Amniotic epithelial cell (primary cell): ENCODE measurements around the gene CATSPERB.
"Not testable (repeated sequence)": the region's sequence is repeated elsewhere in the genome, so short reads cannot be mapped to it uniquely, and the experiment has no call there.

ENCODE experiments used
- DNase-seq: peaks from one replicate; pipeline ENCODE4 v3.0.0-alpha.2; 2010; ENCODE audit warnings: low read depth

Gene CATSPERB

GRCh38 chr14:91669867-91670266 lies 62.0 kb downstream of the CATSPERB start:
- no peak for DNase-seq

- DNase-seq: not testable (repeated sequence)
These were observed 64.8 kb downstream of the CATSPERB start for GRCh38 chr14:91667101-91667500.

GRCh38 chr14:91660790-91661189 lies 71.1 kb downstream of the CATSPERB start:
- no peak for DNase-seq

GRCh38 chr14:91654836-91655235 lies 77.0 kb downstream of the CATSPERB start:
- no peak for DNase-seq

- no peak for DNase-seq
These were observed 78.4 kb downstream of the CATSPERB start for GRCh38 chr14:91653451-91653850.

- DNase-seq: no peak
These were observed 82.0 kb downstream of the CATSPERB start for GRCh38 chr14:91649930-91650329.

- DNase-seq: no peak
These were observed 84.0 kb downstream of the CATSPERB start for GRCh38 chr14:91647856-91648255.

- DNase-seq: no peak
These were observed 95.3 kb downstream of the CATSPERB start for GRCh38 chr14:91636604-91637003.

GRCh38 chr14:91624757-91625156 lies 107.1 kb downstream of the CATSPERB start:
- DNase-seq: no peak

- DNase-seq: no peak
These were observed 117.7 kb downstream of the CATSPERB start for GRCh38 chr14:91614187-91614586.

- DNase-seq: no peak
These were observed 118.3 kb downstream of the CATSPERB start for GRCh38 chr14:91613459-91614112.

- no peak for DNase-seq
These were observed 120.4 kb downstream of the CATSPERB start for GRCh38 chr14:91611528-91611927.

- no peak for DNase-seq
These were observed 122.7 kb downstream of the CATSPERB start for GRCh38 chr14:91609161-91609560.

- no peak for DNase-seq
These were observed 124.4 kb downstream of the CATSPERB start for GRCh38 chr14:91607322-91608047.

GRCh38 chr14:91606851-91607250 lies 125.0 kb downstream of the CATSPERB start:
- no peak for DNase-seq

- DNase-seq: not testable (repeated sequence)
These were observed 127.3 kb downstream of the CATSPERB start for GRCh38 chr14:91604611-91605010.

- DNase-seq: no peak
These were observed 131.9 kb downstream of the CATSPERB start for GRCh38 chr14:91599994-91600393.

GRCh38 chr14:91595736-91596135 lies 136.2 kb downstream of the CATSPERB start:
- no peak for DNase-seq

GRCh38 chr14:91593957-91594356 lies 137.9 kb downstream of the CATSPERB start:
- not testable (repeated sequence) for DNase-seq

GRCh38 chr14:91586410-91586809 lies 145.5 kb downstream of the CATSPERB start:
- DNase-seq: no peak

GRCh38 chr14:91585856-91586255 lies 146.0 kb downstream of the CATSPERB start:
- DNase-seq: no peak

GRCh38 chr14:91582761-91583160 lies 149.1 kb downstream of the CATSPERB start:
- DNase-seq: no peak

- DNase-seq: no peak
These were observed 150.9 kb downstream of the CATSPERB start for GRCh38 chr14:91580876-91581577.
